ENCODE measurements around the gene STK17B.

DNA sequence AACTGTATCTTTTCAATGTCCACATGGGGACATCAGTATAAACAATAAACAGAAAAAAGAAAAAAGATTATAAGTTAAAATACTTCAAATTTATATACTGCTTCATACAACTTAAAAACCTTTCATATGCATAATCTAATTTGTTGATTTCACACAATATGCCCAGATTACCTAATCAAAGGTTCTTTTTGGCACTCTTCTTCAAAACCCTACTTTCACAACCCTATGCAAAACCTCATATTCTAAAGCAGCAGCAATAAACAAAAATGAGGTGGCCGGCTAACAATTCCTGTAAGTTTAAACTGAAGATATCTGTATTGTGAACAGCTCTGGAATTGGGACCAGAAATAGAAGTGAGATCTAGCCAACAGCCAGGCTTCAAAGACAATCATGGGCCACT lies 28.6 kb downstream of the STK17B start:
- TF ChIP-seq, protein P1, sequence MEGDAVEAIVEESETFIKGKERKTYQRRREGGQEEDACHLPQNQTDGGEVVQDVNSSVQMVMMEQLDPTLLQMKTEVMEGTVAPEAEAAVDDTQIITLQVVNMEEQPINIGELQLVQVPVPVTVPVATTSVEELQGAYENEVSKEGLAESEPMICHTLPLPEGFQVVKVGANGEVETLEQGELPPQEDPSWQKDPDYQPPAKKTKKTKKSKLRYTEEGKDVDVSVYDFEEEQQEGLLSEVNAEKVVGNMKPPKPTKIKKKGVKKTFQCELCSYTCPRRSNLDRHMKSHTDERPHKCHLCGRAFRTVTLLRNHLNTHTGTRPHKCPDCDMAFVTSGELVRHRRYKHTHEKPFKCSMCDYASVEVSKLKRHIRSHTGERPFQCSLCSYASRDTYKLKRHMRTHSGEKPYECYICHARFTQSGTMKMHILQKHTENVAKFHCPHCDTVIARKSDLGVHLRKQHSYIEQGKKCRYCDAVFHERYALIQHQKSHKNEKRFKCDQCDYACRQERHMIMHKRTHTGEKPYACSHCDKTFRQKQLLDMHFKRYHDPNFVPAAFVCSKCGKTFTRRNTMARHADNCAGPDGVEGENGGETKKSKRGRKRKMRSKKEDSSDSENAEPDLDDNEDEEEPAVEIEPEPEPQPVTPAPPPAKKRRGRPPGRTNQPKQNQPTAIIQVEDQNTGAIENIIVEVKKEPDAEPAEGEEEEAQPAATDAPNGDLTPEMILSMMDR (IDR thresholded peaks at IDR 0.05) = no peak
- TF ChIP-seq POLR2AphosphoS5 (IDR thresholded peaks at IDR 0.05) = no peak
